Medulla oblongata (tissue), 1 donor: ENCODE data around the gene IVNS1ABP.
"Not testable (repeated sequence)": the region's sequence is repeated elsewhere in the genome, so short reads cannot be mapped to it uniquely, and the experiment has no call there.

Experiments used
- DNase-seq: peaks from one replicate; pipeline ENCODE4 v3.0.0-alpha.2; 2015; ENCODE audit errors: extremely low spot score

Gene IVNS1ABP

GRCh38 chr1:185334182-185334581, 17.1 kb upstream of the IVNS1ABP start:
- DNase-seq = no peak

GRCh38 chr1:185328255-185328654, 11.2 kb upstream of the IVNS1ABP start:
- no peak for DNase-seq

DNA sequence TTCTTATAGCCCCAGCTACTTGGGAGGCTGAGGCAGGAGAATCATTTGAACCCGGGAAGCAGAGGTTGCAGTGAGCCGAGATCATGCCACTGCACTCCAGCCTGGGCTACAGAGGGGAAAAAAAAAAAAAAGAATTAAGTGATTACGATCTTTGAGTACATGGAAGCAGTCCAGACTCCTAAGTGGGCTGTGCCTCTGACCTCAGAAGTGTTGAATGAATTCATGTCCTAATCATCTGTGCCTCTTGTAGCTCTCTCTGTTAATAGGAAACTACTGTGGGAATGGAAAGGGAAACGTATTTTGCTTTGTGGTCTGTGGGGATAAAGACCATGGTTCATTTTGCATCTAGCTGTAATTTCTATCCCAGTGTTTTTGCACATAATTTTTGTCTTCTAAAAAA, 8.4 kb upstream of the IVNS1ABP start:
- DNase-seq = no peak

DNA sequence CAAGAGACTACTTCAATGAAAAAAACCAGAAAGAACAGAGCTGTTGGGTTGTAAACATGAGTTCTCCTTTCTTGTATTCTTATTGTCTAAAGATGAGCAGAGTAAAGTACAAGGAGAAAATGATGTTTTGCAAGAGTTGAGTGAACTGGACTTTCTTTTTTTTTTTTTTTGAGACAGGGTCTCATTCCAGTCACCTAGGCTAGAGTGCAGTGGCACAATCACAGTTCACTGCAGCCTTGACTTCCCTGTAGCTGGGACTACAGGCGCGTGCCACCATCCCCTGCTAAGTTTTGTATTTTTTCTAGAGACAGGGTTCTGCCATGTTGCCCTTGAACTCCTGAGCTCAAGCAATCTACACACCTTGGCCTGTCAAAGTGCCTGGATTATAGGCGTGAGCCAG, 7.1 kb upstream of the IVNS1ABP start:
- no peak for DNase-seq

DNA sequence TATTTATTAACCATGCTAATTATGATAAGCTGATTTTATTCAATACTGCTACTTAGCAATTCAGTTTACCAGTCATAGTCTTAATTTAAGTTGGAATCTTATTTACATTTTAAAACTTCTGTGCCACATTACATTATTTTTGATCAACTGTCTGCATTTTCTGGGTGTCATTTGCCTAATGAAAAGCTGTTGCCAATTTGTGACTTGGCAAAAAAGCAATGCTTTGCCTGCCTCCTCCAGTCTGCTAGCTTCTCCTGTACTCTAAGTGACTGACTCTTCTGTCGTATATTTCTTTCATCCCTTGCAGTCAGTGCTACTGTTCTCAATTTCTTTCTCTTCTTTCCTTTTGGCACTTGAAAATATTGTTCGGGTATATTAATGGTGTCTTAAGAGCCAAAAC, 5.6 kb upstream of the IVNS1ABP start:
- DNase-seq = no peak

- not testable (repeated sequence) for DNase-seq
Observed at GRCh38 chr1:185321653-185322221, 4.7 kb upstream of the IVNS1ABP start.

DNA sequence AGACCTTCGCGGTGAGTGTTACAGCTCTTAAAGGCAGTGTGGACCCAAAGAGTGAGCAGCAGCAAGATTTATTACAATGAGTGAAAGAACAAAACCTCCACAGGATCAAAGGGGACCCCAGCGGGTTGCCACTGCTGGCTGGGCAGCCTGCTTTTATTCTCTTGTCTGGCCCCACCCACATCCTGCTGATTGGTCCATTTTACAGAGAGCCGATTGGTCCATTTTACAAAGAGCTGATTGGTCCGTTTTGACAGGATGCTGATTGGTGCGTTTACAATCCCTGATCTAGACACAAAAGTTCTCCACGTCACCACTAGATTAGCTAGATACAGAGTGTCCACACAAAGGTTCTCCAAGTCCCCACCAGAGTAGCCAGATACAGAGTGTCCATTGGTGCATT, 4.1 kb upstream of the IVNS1ABP start:
- DNase-seq = not testable (repeated sequence)

- DNase-seq = no peak
Observed at GRCh38 chr1:185319139-185319475, 2.1 kb upstream of the IVNS1ABP start.

GRCh38 chr1:185318431-185319138, 1.5 kb upstream of the IVNS1ABP start:
- peak; percentile 66 for DNase-seq

- DNase-seq = peak; percentile 76
Observed at GRCh38 chr1:185317886-185318310, 855 bp upstream of the IVNS1ABP start.

GRCh38 chr1:185316163-185317033, 645 bp downstream of the IVNS1ABP start:
- peak; percentile 96 for DNase-seq

DNA sequence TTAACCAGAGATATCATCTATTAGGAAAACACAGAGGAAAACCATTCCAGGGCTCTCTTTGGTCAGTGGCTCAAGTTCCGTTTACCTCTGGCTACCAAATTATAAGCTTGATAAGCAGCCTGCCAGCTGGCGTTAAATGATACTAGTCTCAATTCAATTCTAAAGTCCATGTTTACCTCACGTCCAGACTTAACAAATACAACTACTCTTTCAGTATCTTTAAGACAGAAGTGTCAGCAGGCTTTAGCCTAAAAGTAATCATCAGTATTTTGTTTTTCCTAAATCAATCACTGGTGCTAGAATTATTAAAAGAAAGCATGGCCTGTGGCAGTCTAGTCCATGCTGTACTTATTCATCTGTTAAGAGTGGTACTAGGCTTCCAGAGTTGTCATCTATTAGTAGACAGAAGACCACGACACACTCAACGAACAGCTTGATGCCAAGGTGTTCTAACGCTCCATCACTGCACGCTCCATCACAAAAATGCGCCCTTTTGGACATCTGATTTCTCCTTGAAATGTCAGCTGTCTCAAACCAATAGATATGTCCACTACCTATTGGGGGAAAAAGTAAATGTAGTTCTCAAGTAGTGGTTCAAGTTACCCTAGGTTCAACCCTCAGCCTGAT, 1.5 kb downstream of the IVNS1ABP start:
- DNase-seq = peak; percentile 23

DNA sequence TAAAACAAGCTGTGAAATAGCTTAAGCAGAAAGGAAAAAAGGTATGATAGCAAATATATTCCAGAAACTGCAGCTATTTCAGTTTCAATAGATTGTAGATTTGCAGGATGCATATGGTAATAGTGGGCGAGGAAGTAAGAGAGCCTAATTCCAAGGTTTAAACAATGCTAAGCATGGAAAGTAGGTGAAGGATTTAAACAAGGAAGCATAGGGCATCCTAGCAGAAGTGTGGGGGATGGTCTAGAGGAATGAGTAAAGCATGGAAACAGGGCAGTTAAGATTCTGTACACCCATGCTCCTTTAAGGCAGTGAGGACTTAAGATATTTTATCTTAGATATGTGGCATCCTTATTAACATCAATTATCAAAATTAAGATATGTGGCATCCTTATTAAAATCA, 2.6 kb downstream of the IVNS1ABP start:
- DNase-seq = peak; percentile 23

GRCh38 chr1:185312361-185313138, 4.5 kb downstream of the IVNS1ABP start:
- no peak for DNase-seq

GRCh38 chr1:185311589-185312225, 5.3 kb downstream of the IVNS1ABP start:
- no peak for DNase-seq

DNA sequence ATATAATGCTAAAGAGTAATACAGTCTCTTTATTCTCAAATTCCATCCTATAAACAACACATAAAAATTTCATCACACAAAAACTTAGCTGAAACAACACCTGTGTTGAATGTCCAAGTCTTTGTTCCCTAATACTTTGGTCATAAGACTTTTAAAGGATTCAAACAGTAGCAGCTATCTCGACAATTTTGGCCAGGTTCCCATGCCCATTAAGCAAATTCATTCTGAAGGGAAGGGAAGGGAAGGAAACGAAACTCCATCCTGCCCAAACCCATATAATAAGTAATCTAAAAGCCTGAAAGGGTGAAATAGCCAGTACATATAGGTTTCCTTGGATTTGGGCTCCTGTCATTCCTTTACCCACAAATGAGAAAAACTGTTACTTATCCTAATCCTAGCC, 7.5 kb downstream of the IVNS1ABP start:
- DNase-seq = peak; percentile 50

- DNase-seq = no peak
Observed at GRCh38 chr1:185308126-185308525, 8.9 kb downstream of the IVNS1ABP start.

- DNase-seq = no peak
Observed at GRCh38 chr1:185305419-185305818, 11.6 kb downstream of the IVNS1ABP start.

GRCh38 chr1:185300152-185300551, 16.9 kb downstream of the IVNS1ABP start:
- DNase-seq = no peak

DNA sequence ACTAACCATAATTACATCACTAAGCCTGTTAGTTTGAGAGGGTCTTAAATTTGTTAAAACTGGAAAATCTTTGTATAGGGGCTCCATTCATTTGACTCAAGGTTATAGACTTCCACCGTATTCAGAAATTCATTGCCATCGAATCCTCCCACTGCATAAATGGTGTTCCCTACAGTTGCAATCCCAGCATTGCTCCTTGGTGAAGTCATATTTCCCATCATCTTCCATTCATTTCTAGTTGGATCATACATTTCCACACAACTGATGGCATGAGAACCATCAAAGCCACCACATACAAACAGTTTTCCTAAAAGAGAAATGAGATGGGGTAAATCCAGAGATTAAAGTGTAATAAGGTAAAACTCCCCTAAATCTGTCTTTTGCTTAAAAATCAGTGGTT, 19.1 kb downstream of the IVNS1ABP start:
- DNase-seq = no peak

- DNase-seq = no peak
Observed at GRCh38 chr1:185295091-185295490, 22.0 kb downstream of the IVNS1ABP start.
